Muscle layer of duodenum (tissue), 2 donors: Measurements from ENCODE around the gene ANKRD13A.

Experiments
- H3K27ac ChIP-seq: one replicate; pipeline ENCODE4 v1.7.0; 2013; ENCODE audit warnings: mild to moderate bottlenecking, low read length
- H3K27me3 ChIP-seq: one replicate; pipeline ENCODE4 v1.7.0; 2013; ENCODE audit warnings: low read depth, mild to moderate bottlenecking, control low read depth, low read length
- H3K36me3 ChIP-seq, 2 donors: one replicate each; pipeline ENCODE4 v1.7.0; 2013; ENCODE audit warnings: low read length in 2 of 2, control low read depth in 1 of 2, mild to moderate bottlenecking in 1 of 2; ENCODE audit not compliant: insufficient read depth in 2 of 2, control insufficient read depth in 1 of 2
- H3K4me1 ChIP-seq, 2 donors: one replicate each; pipeline ENCODE4 v1.7.0; 2013; ENCODE audit warnings: low read length in 2 of 2, mild to moderate bottlenecking in 2 of 2, control low read depth in 1 of 2, moderate library complexity in 1 of 2; ENCODE audit not compliant: insufficient read depth in 2 of 2, control insufficient read depth in 1 of 2
- H3K4me3 ChIP-seq, 2 donors: one replicate each; pipeline ENCODE4 v1.7.0; 2013; ENCODE audit warnings: low read length in 2 of 2, low read depth in 1 of 2, mild to moderate bottlenecking in 1 of 2
- H3K9me3 ChIP-seq, 2 donors: one replicate each; pipeline ENCODE4 v1.7.0; 2013; ENCODE audit warnings: low read length in 2 of 2, control low read depth in 1 of 2, mild to moderate bottlenecking in 1 of 2; ENCODE audit not compliant: control insufficient read depth in 1 of 2
- donor health status: healthy.

ANKRD13A gene

GRCh38 chr12:109998904-109999648, at the start of gene ANKRD13A:
TSS of gene ANKRD13A (plus strand) at chr12:109999430. CDS start at chr12:109999689, 259 bp downstream.
- Histone ChIP-seq H3K36me3 (peaks cover 0 to 4% of the 10 kb centered on the region in 2 donors), H3K9me3 (no peaks in the 10 kb centered on the region), H3K27me3 (no peaks in the 10 kb centered on the region), H3K4me1 (peaks cover 3 to 25% of the 10 kb centered on the region in 2 donors), H3K4me3 (peak within 1 kb of the TSS; percentile 86 to 92), H3K27ac (peak within 1 kb of the TSS; percentile 86)

GRCh38 chr12:109950625-109951024, 48.6 kb upstream of the ANKRD13A start:
- Histone ChIP-seq H3K4me1 (peaks cover 26 to 56% of the 10 kb centered on the region in 2 donors), H3K27me3 (no peaks in the 10 kb centered on the region), H3K27ac (peak overlapping the region; percentile 28), H3K9me3 (no peaks in the 10 kb centered on the region), H3K36me3 (peaks cover 45% of the 10 kb centered on the region in 2 donors), H3K4me3 (no peak overlapping the region)

DNA sequence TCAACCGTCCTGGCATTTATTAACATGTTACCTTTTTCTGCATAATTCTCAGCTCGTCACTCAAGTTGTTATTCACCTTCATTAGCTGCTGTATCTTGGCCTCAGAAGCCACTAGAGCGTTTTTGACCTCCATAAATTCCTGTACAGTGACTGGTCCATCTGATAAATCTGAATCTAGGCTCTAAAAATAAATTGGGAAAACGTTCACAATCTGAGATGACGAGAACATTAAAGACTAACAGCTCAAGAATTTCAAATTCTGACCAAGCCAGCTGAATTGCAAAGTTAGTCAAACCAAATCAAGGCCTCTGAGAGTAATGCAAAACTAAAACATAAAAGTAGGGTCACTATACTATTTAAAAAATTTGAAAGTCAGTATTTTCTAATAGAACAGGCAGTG, 48.1 kb upstream of the ANKRD13A start:
- peaks cover 26 to 56% of the 10 kb centered on the region in 2 donors for H3K4me1 ChIP-seq
- H3K4me3 ChIP-seq: no peak overlapping the region
- H3K27ac ChIP-seq: peak overlapping the region; percentile 64
- peaks cover 47 to 48% of the 10 kb centered on the region in 2 donors for H3K36me3 ChIP-seq
- no peaks in the 10 kb centered on the region for H3K27me3 ChIP-seq
- H3K9me3 ChIP-seq: no peaks in the 10 kb centered on the region

- Histone ChIP-seq H3K4me3 (no peak overlapping the region), H3K9me3 (no peaks in the 10 kb centered on the region), H3K36me3 (peaks cover 49% of the 10 kb centered on the region in 2 donors), H3K27me3 (no peaks in the 10 kb centered on the region), H3K4me1 (peaks cover 23 to 51% of the 10 kb centered on the region in 2 donors), H3K27ac (peak overlapping the region; percentile 64)
Measured at GRCh38 chr12:109951751-109952150, 47.5 kb upstream of the ANKRD13A start.

DNA sequence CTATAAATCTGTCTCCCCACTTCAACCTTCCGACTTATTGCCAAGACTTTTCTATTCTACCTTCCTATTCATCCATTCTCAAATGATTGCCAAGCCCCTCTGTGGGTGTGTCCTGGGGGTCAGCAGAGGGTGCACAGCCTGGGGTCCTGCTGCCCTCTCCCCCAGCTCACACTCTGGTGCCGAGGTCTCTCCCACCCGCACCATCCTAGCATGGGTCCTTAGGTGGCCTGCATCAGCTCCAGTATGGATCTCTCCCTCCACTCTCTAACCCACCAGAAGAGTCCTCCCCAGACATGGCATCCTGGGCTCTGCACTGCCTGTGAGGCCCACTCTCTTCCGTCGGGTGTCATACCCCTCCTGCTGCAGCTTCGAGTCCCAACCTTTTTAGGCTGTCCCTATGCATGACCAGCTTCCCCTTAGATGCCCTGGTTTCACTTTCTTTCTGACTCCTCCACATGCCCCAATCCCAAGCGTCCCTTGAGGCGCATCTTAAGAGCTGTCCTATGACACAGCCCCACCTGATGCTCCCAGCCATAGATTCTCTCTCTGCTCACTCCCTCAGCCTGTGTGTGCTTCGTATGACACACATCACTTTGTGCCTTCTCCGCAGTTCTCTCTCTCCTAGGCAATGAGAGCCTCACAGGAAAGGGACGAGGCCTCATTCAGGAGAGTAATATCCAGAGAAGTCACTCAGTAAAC, 46.9 kb upstream of the ANKRD13A start:
- Histone ChIP-seq H3K4me1 (peaks cover 20 to 46% of the 10 kb centered on the region in 2 donors), H3K4me3 (no peak overlapping the region), H3K27ac (no peak overlapping the region), H3K27me3 (no peaks in the 10 kb centered on the region), H3K36me3 (peaks cover 44 to 48% of the 10 kb centered on the region in 2 donors), H3K9me3 (no peaks in the 10 kb centered on the region)

GRCh38 chr12:109952873-109953272, 46.4 kb upstream of the ANKRD13A start:
- Histone ChIP-seq H3K27ac (no peak overlapping the region), H3K36me3 (peaks cover 44 to 49% of the 10 kb centered on the region in 2 donors), H3K4me3 (no peak overlapping the region), H3K27me3 (no peaks in the 10 kb centered on the region), H3K9me3 (no peaks in the 10 kb centered on the region), H3K4me1 (peaks cover 20 to 40% of the 10 kb centered on the region in 2 donors)

DNA sequence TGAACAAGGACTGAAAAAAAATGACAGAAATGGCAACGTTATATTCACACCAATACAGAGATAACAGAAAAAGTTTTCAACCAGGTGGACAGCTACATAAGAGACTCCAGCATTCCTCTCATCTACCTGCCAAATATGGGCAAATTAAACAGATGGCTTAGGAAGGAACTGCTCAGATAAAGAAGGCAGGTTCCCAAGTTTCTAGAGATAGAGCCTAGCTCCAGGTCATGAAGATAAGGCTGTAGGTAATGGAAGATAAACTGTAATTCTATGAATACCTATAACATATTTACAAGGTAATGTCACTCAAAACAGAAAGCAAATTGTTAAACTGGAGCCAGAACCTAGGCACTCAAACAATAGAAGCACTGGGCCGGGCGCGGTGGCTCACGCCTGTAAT, 45.6 kb upstream of the ANKRD13A start:
- Histone ChIP-seq H3K27me3 (no peaks in the 10 kb centered on the region), H3K4me1 (peaks cover 13 to 32% of the 10 kb centered on the region in 2 donors), H3K4me3 (no peak overlapping the region), H3K36me3 (peaks cover 46 to 52% of the 10 kb centered on the region in 2 donors), H3K27ac (no peak overlapping the region), H3K9me3 (no peaks in the 10 kb centered on the region)

- Histone ChIP-seq H3K36me3 (peaks cover 44 to 70% of the 10 kb centered on the region in 2 donors), H3K27ac (no peak overlapping the region)
Measured at GRCh38 chr12:109958374-109958773, 40.9 kb upstream of the ANKRD13A start.

DNA sequence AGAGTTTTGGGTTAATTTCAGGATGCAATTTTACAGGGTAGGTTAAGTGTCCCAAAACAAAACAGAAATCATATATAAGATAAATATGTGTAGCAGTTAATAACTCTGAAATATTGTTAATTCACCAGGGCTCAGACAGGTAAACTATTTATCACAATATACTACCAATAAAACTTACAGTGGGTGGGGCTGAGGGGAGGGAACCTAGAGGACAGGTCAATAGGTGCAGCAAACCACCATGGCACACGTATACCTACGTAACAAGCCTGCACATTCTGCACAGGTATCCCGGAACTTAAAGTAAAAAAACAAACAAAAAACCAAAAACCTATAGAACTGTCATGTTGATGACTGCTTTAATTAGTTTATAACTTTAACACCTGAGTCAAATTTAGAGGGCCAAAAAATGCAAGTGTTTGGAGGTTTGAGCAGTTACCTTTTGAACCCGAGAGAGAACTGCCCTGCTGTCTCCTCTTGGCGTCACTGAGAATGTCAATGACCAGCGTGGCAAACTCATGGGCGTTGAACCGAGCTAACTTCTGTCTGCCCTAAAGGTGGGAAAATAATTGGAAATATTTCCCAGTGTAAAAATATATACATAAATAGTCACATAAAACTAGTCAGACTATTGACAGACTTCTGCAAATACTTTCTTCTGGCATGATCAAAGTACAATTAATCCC, 39.7 kb upstream of the ANKRD13A start:
- Histone ChIP-seq H3K9me3 (no peaks in the 10 kb centered on the region), H3K27me3 (no peaks in the 10 kb centered on the region), H3K4me3 (no peak overlapping the region), H3K36me3 (peaks cover 44 to 69% of the 10 kb centered on the region in 2 donors), H3K4me1 (no peaks in the 10 kb centered on the region), H3K27ac (no peak overlapping the region)

More at GRCh38 chr12:109958374-109958773, 40.9 kb upstream of the ANKRD13A start:
- H3K4me3 ChIP-seq: no peak overlapping the region
- no peaks in the 10 kb centered on the region for H3K27me3 ChIP-seq
- H3K4me1 ChIP-seq: no peaks in the 10 kb centered on the region
- no peaks in the 10 kb centered on the region for H3K9me3 ChIP-seq

GRCh38 chr12:109961201-109961600, 38.0 kb upstream of the ANKRD13A start:
- Histone ChIP-seq H3K27ac (no peak overlapping the region), H3K36me3 (peaks cover 53 to 73% of the 10 kb centered on the region in 2 donors), H3K9me3 (no peaks in the 10 kb centered on the region), H3K4me3 (no peak overlapping the region), H3K4me1 (no peaks in the 10 kb centered on the region), H3K27me3 (no peaks in the 10 kb centered on the region)

- H3K4me1 ChIP-seq: no peaks in the 10 kb centered on the region
- peaks cover 49 to 70% of the 10 kb centered on the region in 2 donors for H3K36me3 ChIP-seq
- H3K27me3 ChIP-seq: no peaks in the 10 kb centered on the region
- H3K4me3 ChIP-seq: no peak overlapping the region
- no peak overlapping the region for H3K27ac ChIP-seq
- H3K9me3 ChIP-seq: no peaks in the 10 kb centered on the region
Measured at GRCh38 chr12:109961612-109962011, 37.6 kb upstream of the ANKRD13A start.
